Left lung (tissue), 10 donors: Measurements from ENCODE around the gene SAA2. TPM values are rescaled to one million over a fixed set of nuclear protein-coding genes. Genes with fewer than 3 reads are reported as not detected.
"Not testable (repeated sequence)": the region's sequence is repeated elsewhere in the genome, so short reads cannot be mapped to it uniquely, and the experiment has no call there.

Source experiments
- ATAC-seq: fragments of 200-7000 bp; cut with Tn5 transposase; one replicate; pipeline ENCODE4 v1.9.1; 2020; ENCODE audit warnings: moderate library complexity
- DNase-seq, 4 donors: peaks; one replicate each; pipeline ENCODE4 v3.0.0-alpha.2; 2013 to 2020
- H3K27ac ChIP-seq, 2 donors: fragments of 200-600 bp; sonication (generic) in 1 of 2; one replicate each; pipeline versions ENCODE4 v1.5.0 to v1.8.0; 2020 to 2021
- H3K27me3 ChIP-seq, 2 donors: fragments of 200-600 bp; sonication (generic) in 1 of 2; one replicate each; pipeline versions ENCODE4 v1.5.0 to v1.8.0; 2020 to 2021
- H3K36me3 ChIP-seq, 2 donors: fragments of 200-600 bp; sonication (generic) in 1 of 2; one replicate each; pipeline versions ENCODE4 v1.5.0 to v1.8.0; 2020 to 2021
- H3K4me1 ChIP-seq, 2 donors: fragments of 200-600 bp; one replicate each; pipeline ENCODE4 v1.8.0; 2021
- H3K4me3 ChIP-seq, 2 donors: fragments of 200-600 bp; sonication (generic) in 1 of 2; one replicate each; pipeline versions ENCODE4 v1.5.0 to v1.8.0; 2020 to 2021; ENCODE audit warnings: mild to moderate bottlenecking in 1 of 2
- H3K9me3 ChIP-seq, 2 donors: fragments of 200-600 bp; sonication (generic) in 1 of 2; one replicate each; pipeline versions ENCODE4 v1.5.0 to v1.8.0; 2020 to 2021
- CTCF ChIP-seq, 2 donors: fragments of 200-600 bp; sonication (generic) in 1 of 2; IDR thresholded peaks; one replicate each; pipeline versions ENCODE4 v1.5.0 to v1.8.0; 2021; ENCODE audit warnings: antibody characterized with exemption in 2 of 2
- intact Hi-C, 2 donors: fragments of 100-400 bp; cut with DNase I; formaldehyde crosslinking; loops; one replicate each; pipeline versions ENCODE4 v1.11.2 to v1.14.2; 2022
- polyA plus RNA-seq, 6 donors: library from polyadenylated mRNA; unstranded; fragments of 120-200 nt; gene quantifications; one replicate each; pipeline ENCODE4 v1.2.1, GENCODE V29; 2013; ENCODE audit not compliant: insufficient read length in 6 of 6
- total RNA-seq, 2 donors: library from RNA; stranded (reverse); fragmentation: NEBNext Ultra II Directional; extraction: Animal tissue kit (Norgen Biotek cat#: 25700); gene quantifications; one replicate each; pipeline ENCODE4 v1.2.1, GENCODE V29; 2021
- donor health status: DM: no; HTN: yes; CAD: no.
- donor health status: DM: no; HTN: no; CAD: no.

SAA2 gene
- total and polyA plus RNA-seq, 8 donors: 0.20 to 92.5 (median 0.23) TPM; not detected in 3

- Histone ChIP-seq H3K4me3 (no peak overlapping the region), H3K27me3 (peaks cover 4 to 41% of the 10 kb centered on the region in 2 donors), H3K9me3 (no peaks in the 10 kb centered on the region), H3K4me1 (no peaks in the 10 kb centered on the region), H3K27ac (no peak overlapping the region), H3K36me3 (no peaks in the 10 kb centered on the region)
- ATAC-seq: no peak
- intact Hi-C loops: no loop called here
- DNase-seq: no peak
- TF ChIP-seq CTCF (IDR thresholded peaks at IDR 0.05): no peak
Measured at GRCh38 chr11:18204220-18204619, 44.2 kb downstream of the SAA2 start.

- DNase-seq: no peak
- H3K9me3 ChIP-seq: no peaks in the 10 kb centered on the region
- no peak overlapping the region for H3K27ac ChIP-seq
- intact Hi-C loops: no loop called here
- peak; percentile 74 for ATAC-seq
- H3K4me3 ChIP-seq: no peak overlapping the region
- no peak for TF ChIP-seq CTCF (IDR thresholded peaks at IDR 0.05)
- H3K4me1 ChIP-seq: no peaks in the 10 kb centered on the region
- peaks cover 0 to 36% of the 10 kb centered on the region in 2 donors for H3K27me3 ChIP-seq
- H3K36me3 ChIP-seq: no peaks in the 10 kb centered on the region
Measured at GRCh38 chr11:18203723-18204122, 44.7 kb downstream of the SAA2 start.

- H3K4me3 ChIP-seq, DNase-seq, H3K4me1 ChIP-seq, ATAC-seq, H3K36me3 ChIP-seq, intact Hi-C loops, H3K27ac ChIP-seq, H3K9me3 ChIP-seq: not testable (repeated sequence)
- peaks cover 0 to 15% of the 10 kb centered on the region in 2 donors for H3K27me3 ChIP-seq
Measured at GRCh38 chr11:18197738-18198137, 50.7 kb downstream of the SAA2 start.

GRCh38 chr11:18196532-18196931, 51.9 kb downstream of the SAA2 start:
- peaks cover 0 to 18% of the 10 kb centered on the region in 2 donors for H3K27me3 ChIP-seq
- no peaks in the 10 kb centered on the region for H3K9me3 ChIP-seq
- H3K4me1 ChIP-seq: no peaks in the 10 kb centered on the region
- no peak overlapping the region for H3K4me3 ChIP-seq
- DNase-seq: no peak
- no peak for ATAC-seq
- intact Hi-C loops: no loop called here
- no peaks in the 10 kb centered on the region for H3K36me3 ChIP-seq
- H3K27ac ChIP-seq: no peak overlapping the region
- TF ChIP-seq CTCF (IDR thresholded peaks at IDR 0.05): no peak

Other genes with a start within 250 kb of the SAA2 start
- gene SERGEF, start 235.6 kb downstream of the SAA2 start, total RNA-seq: 10 to 100 TPM; 25.4 to 26.1 TPM
- gene SERGEF, start 235.6 kb downstream of the SAA2 start, polyA plus RNA-seq: 10 to 100 TPM; 16.2 to 21.4 (median 18.9) TPM
- gene TPH1, start 202.4 kb downstream of the SAA2 start, total RNA-seq: under 1 TPM; 0.26 TPM
- 1 to 10 TPM; 1.6 to 3.1 (median 2.4) TPM for gene TPH1, start 202.4 kb downstream of the SAA2 start, polyA plus RNA-seq
- 10 to 100 TPM in 1 of 2 donors, 1 to 10 TPM in 1; 9.5 to 13.7 TPM for gene SAAL1, start 142.6 kb downstream of the SAA2 start, total RNA-seq
- gene SAAL1, start 142.6 kb downstream of the SAA2 start, polyA plus RNA-seq: 10 to 100 TPM; 33.9 to 48.3 (median 37.5) TPM
- gene MRGPRX3, start 116.1 kb downstream of the SAA2 start, total RNA-seq: under 1 TPM; 0.15 to 0.21 TPM
- not detected for gene MRGPRX3, start 116.1 kb downstream of the SAA2 start, polyA plus RNA-seq
- gene MRGPRX4, start 75.8 kb downstream of the SAA2 start, total RNA-seq: not detected
- gene MRGPRX4, start 75.8 kb downstream of the SAA2 start, polyA plus RNA-seq: not detected
- gene SAA4, start 11.9 kb downstream of the SAA2 start, total RNA-seq: 1 to 10 TPM in 1 of 2 donors, not detected in 1; 3.7 TPM
- gene SAA4, start 11.9 kb downstream of the SAA2 start, polyA plus RNA-seq: not detected
- 100 to 1,000 TPM in 1 of 2 donors, under 1 TPM in 1; 0.58 to 194 TPM for gene SAA1, start 17.6 kb upstream of the SAA2 start, total RNA-seq
- not detected for gene SAA1, start 17.6 kb upstream of the SAA2 start, polyA plus RNA-seq
- 10 to 100 TPM; 23.8 to 25.3 TPM for gene HPS5, start 73.5 kb upstream of the SAA2 start, total RNA-seq
- gene HPS5, start 73.5 kb upstream of the SAA2 start, polyA plus RNA-seq: 10 to 100 TPM; 19.4 to 25.2 (median 21.4) TPM
- 10 to 100 TPM; 30.6 to 41.3 TPM for gene GTF2H1, start 73.9 kb upstream of the SAA2 start, total RNA-seq
- 10 to 100 TPM; 58.8 to 73.3 (median 65.0) TPM for gene GTF2H1, start 73.9 kb upstream of the SAA2 start, polyA plus RNA-seq
- gene LDHA, start 145.9 kb upstream of the SAA2 start, total RNA-seq: 100 to 1,000 TPM; 288 to 550 TPM
- 100 to 1,000 TPM; 283 to 453 (median 386) TPM for gene LDHA, start 145.9 kb upstream of the SAA2 start, polyA plus RNA-seq
- gene LDHC, start 163.7 kb upstream of the SAA2 start, total RNA-seq: under 1 TPM in 1 of 2 donors, not detected in 1; 0.82 TPM
- gene LDHC, start 163.7 kb upstream of the SAA2 start, polyA plus RNA-seq: 1 to 10 TPM in 2 of 6 donors, under 1 TPM in 2, not detected in 2; 0.16 to 1.5 (median 0.69) TPM
- not detected for gene LDHAL6A, start 207.2 kb upstream of the SAA2 start, total RNA-seq
- gene LDHAL6A, start 207.2 kb upstream of the SAA2 start, polyA plus RNA-seq: under 1 TPM; 0.51 to 0.94 (median 0.69) TPM